GM18499 (cell line): Measurements from ENCODE around the gene STPG4.

Source experiments
- ATAC-seq: cut with Tn5 transposase; IDR thresholded peaks from one replicate; pipeline ENCODE4 v1.9.1; 2021; ENCODE audit warnings: moderate number of reproducible peaks; ENCODE audit not compliant: insufficient read depth, unreplicated experiment

The STPG4 gene

DNA sequence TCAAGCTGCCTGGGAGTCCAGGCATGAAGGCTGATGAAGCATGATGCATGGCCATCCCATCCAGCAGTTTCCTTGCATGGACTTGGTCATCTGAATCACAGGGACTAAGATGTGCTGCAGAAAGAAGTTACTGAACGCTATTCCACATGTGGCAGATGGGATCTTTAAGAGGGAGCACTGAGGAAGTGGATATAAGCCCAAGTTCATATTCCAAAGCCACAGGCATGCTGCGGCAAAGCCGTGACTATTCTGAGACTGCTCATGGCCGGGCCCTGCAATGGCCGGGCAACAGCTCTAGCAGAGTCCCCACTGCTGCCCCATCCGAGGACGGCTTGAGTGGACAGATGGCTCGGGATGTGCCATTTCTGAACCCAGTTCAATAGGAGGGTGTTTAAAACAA, 61.5 kb downstream of the STPG4 start:
- no peak for ATAC-seq

DNA sequence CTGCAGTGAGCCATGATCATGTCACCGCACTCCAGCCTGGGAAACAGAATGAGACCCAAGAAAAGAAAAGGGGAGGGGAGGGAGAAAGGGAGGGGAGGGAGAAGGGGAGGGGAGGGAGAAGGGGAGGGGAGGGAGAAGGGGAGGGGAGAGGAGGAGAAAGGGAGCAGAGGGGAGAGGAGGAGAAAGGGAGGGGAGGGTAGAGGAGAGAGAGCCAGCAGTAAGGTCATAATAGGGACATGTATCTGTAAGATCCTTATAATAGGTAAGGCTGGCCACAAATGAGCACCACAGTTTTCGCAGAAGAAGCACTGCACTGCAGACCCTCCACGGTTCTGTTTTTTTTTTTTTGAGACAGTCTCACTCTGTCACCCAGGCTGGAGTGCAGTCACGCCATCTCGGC, 62.6 kb downstream of the STPG4 start:
- ATAC-seq, result no peak

DNA sequence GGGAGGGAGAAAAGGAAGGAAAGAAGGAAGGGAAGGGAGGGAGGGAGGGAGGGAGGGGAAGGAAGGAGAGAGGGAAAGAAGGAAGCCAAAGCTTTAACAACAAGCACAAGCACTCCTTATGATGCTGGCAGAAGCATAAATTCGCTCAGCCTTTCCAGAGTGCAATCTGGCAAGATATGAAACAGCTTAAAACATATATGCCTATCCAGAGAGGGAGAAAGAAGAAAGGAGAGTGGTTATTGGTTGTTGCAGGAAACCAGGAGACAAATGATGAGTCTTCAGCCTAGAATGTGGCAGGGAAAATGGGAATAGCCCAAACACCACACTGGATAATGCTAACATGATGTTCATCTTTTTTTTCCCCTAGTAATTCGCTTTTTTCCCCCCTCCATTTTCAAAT, 64.0 kb downstream of the STPG4 start:
- no peak for ATAC-seq

DNA sequence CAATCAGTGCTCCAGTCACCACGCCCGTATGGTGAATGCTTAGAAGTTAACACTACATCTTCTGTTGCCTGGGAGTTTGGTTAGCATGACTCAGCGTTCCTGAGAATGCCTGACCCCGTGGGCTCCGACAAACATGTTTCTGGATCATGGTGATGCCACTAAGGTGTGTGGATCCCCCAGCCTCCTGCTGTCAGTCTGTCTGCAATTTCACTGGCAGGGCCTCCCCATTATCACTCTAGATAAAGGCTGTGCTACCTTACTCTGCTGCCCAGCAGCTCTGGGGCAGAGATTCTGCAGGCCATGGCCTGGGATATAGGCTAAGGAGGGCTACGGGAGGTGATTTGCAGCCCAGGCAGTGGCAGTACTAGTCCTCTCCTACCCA, 66.0 kb downstream of the STPG4 start:
- no peak for ATAC-seq

DNA sequence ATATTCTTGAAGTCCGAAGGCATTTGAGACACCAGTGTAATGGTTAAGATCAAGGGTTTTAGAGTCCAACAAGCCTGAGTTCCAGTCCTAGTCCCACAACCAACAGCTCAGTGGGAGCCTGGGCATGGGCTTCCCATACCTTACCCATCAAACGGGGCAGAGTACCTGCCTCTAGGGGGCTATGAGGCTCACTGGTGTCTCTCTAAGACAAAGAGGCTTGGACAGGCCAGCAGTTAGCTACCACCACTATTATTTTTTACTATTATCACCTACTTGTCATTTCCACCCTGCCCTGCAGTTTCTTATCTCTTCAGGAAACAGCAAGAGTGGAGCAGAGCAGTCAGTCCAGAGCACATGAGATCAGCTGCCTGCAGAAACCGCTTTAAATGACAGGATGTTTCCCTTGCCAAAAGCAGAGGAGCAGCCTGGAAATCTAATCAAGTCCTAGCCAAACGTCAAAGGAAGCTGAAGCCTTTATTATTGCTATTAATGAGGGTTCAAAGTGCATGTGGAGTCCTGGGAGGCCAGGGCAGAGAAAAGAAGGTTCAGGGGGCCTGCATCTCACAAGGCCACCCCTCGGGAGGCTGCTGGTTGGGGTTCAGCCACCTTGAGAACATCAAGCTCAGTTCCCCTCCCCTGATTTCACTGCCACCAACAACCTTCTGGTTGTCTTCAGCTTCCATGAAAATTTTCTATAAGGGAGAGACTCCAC, 66.6 kb downstream of the STPG4 start:
- ATAC-seq, result no peak

DNA sequence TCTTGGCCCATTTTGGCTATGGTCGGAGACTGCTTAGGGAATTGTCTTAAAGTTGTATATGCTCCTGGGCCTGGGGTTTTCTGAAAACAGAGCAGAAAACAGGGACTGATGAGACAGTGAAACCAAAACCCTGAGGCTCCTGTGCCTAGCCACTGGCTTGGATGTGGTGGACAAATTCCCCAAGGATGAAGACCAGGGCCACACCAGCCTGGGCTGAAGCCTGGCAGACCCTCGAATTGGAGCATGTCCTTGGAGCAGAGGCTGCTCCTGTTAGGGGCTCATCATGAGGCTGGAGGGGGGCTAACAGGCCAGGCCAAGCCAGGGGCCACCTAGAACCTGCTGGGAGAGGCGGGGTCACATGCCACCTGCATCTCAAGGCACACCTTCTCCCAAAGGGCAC, 68.1 kb downstream of the STPG4 start:
- no peak for ATAC-seq

DNA sequence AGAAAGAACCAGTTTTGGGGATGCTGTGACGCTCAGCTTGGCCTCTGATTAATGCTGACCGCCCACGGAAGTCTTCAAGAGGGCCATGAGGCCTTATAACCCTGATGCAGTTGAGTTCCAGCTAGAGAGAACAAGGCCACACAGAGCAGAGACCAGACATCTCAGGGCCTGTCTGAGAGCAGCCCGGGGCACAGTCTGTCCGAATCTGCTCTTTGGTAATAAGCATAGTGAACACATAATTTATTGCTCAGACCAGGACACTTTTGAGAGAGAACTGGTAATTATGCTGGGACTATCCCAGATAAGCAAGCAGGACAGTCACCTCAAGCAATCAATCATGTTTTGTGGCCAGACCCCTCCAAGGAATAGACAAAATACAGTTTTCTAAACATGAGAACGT, 68.5 kb downstream of the STPG4 start:
- ATAC-seq, result no peak

DNA sequence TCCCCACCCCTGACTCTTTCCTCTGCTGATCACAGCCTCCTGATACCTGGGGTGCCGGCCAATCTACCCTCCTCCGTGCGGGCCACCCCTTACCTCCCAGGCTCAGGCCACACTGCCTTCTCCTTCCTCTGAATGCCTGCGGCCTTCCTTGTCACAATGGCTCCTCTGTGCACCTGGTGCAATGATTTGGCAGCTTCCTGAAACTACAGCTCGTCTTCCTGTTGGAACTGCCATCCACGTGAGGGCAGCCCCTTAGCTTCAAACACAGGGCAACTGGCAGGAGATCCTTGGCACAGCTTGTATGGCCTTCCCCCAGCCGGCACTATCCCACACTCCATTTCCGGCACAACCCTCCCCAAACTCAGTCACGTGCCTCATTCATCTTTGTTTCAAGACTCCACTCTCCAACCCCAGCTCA, 69.0 kb downstream of the STPG4 start:
- ATAC-seq, result no peak

DNA sequence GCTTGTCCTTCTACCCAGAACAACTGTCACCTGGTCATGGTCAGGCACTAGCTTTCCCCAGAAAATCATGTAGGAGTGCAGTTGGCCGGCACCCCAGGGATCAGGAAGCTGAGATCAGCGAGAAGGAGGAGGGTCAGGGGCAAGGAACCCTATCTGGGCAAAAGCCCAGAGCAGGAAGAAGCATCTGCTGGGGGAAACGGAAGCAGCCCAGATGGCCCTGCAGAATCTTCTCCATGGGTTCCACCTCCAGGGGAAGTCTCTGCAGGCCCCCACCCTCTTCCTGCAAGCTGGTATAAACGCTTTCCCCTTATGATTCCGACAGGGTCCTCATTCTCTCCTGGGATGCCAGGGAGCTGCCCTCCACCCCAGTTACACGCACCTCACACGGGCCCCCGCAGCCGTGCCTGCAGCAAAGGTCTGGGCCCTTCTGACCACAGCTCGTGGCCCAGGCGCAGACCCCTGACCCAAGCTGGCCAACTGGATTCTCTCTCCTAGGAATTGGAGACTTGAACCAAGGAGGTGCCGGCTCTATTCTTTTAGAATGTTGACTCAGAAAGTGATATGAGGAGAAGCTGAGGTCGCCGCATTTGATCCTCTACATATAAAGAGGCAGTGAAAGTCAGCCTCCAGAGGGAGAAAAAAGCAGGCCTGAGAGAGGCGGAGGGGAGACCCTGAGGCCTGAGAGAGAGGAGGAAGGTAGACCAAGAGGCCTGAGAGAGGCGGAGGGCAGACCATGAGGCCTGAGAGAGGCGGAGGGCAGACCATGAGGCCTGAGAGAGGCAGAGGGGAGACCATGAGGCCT, 71.0 kb downstream of the STPG4 start:
- no peak for ATAC-seq

DNA sequence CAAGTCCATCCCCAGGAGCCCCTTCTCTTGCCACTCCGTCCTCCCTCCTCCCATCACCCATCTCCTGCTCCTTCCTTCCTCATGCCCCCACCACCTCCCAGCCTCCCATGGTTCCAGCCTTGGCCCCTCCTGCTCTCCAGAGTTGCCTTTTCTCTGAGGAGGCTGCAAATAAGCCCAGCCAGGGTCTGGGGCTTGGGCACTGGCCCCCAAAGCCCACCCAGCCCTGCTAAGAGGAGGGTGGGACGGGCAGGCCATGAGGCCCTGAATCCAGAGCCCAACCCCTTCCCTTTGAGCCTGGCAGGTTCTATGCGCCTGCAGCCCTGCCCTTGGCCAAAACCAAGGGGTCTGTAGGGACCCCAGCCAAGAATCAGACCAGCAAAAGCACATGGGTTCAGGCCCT, 71.6 kb downstream of the STPG4 start:
- ATAC-seq, result no peak

DNA sequence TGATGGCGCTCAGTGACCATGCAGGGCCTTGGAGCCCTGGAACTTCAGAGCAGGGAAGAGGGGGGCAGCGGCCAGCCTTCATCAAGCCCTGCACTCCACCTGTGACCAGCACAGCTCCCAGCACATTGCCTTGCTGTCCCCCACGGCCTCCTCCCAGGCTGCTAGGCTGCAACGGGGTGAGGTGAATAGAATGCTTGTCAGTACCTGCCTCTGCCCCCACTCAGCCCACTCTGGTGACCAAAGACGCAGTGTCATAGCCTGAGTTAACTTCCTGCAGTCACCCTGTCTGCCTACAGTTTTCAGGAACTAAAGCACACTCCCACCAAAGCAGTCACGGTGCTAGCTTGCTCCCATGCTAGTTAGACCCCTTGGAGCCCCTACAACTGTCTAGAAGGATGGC, 72.1 kb downstream of the STPG4 start:
- no peak for ATAC-seq

DNA sequence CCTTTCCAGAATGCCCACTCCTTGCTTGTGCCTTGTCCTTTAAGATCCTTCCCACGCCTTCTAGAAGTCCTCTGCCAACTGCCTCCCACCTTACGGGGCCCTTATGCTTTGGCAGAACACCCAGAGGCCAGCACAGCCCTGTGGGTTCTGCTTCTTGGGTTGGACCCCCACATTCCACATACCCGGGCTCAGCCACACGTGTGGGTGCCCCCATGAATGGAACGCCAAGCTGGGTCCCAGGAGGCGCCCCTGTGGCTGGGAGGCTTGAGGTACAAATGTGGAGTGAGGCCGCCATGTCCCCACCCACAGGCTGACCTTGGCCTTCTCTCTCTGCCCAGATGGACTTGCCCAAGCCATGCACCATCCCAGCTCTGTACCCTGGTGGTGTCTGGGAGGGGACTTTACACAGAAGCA, 74.2 kb downstream of the STPG4 start:
- ATAC-seq, result no peak

DNA sequence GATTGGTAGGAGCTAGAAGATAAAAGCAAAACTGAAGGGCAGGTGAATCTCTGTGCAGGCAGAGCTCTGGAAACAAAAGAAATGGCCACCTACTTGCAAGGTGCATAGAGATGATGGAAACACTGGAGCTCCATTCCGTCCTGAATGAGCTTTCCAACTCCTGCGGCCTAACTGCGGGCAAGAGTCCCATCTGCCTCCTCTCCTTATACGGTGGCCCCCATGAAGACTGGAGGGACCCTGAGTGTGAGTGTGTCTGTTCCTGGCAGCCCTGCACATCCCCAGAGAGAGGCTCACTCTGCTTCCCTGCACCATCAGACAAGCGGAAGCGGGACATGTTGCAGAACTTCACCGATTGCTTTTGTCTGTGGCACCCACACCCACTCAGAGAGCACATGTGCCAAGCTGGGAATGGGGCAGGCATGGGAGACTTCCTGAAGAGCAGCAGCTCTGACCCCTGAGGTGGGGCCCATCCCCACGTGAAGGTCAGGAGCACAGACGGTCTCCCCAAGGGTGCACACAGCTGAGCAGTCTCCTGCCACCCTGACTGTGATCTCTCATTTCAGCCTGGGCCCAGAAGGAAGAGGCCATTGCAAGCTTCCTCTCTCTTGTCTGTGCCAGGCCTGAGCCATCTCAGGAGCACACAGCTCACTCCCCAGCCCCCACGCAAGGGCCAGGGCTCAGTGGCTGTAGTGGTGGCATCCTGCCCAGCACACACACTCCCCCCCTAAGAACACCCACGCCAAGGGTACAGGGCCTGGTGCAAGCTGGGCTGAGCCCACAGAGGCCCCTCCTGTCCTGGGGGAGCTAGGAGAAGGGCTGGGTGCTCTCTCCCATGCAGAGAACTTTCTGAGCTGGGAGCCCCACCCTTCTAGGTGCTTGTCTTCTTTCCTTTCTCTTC, 75.3 kb downstream of the STPG4 start:
- ATAC-seq, result no peak

DNA sequence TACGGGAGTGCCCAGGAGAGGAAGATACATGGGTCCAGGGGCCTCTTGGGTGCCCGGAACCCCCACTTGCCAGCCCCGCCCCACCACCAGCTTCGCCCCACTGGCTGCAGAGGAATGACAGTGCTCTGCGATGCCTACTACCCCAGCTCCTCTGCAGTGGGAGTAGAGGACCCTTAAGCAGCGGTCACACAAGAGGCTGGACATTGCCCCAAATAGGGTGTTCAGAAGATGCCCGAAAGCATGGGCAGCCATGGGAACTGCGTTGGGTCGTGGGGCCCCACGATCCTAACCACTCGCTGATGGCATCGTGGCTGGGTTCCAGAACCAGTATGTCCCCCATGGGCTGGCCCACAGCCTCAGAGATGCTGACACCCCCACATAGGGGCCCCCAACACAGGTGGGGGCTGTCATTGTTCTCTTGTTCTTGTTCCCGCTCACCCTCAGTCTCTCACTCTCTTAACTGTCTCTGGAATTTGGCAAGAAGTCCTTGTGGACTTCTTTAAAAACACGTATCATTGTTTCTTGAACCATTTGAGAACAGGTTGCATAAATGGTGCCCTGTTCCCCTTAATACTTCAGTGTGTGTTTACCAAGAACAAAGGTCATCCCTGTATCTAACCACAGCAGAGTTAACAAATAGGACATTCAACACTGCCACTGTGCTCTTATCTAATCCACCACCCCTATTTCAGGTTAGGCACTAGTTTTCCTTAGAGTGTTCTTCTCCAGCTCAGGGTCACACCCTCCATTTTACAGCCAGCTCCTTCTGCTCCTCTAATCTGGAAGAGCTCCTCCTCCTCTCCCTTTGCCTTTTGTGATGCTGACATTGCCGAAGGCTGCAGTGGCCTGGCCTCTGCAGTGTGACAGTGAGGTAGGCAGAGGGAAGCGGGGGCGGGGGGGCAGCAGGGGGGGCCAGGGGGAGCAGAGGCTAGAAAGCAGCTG, 76.3 kb downstream of the STPG4 start:
- ATAC-seq, result no peak

DNA sequence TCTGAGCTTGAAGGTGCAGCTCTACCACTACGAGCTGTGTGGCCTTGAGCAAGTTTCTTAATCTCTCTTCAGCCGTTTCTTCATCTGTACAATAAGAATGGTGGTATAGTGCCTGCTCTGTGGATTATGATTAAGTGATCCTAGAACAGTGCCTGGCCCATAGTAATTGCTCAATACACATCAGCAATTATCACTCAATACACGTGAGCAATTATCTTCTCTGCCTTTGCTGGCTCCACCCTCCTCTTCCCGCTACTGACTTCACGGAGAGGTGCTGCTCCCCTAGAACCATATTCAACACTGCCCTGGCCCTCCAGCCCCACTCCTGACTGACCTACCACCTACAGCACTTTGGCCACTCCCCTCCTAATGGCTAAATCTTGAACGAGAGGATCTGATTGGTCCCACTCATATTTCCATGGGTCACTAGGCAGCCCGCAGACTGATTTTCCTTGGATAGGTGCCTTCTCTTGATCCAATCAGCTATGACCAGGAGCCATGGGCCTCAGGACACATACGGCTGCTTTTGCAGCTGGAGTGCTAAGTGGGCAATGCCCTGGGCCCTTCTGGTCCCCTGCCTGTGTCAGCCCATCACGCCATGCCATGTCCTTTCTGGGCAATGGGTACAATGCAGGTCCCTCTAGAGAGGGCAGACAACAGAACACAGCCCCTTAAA, 77.5 kb downstream of the STPG4 start:
- ATAC-seq, result no peak

DNA sequence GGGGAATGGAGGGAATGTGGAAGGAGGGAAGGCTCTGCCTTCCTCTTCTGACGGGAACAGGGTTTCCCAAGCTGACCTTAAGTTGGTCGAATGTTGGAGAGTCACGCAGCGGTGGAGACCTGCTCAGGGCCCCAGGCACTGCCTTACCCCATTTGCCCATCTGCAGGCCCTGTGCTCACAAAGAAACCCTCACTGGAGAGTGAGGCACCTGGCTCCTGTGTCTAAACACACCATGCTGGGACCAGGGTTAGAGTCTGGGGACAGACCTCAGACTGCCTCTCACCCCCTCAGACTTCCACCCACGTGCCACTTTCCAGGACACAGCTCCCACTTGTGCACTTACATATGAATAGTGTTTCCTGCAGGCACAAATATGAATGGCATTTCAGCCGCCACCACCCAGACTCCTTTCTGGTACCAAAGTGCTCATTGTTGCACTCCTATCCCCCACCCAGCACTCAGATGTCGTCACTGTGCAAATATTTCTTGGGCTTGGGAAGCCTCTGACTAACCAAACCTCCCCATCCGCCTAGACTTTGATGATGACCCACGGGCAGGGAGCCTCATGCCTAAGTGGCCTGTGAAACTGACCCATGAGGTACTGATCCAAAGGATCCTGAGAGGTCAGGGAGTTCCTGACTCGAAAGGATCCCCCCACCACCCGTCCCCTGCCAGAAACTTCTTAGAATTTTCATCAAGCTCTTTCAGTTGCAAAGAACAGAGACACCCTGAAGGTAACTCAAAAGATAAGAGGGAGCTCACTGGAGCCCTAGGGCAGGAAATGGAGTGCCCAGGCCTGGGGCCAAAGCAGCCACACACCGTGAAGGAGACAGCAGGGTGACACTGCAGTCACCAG, 78.3 kb downstream of the STPG4 start:
- no peak for ATAC-seq

DNA sequence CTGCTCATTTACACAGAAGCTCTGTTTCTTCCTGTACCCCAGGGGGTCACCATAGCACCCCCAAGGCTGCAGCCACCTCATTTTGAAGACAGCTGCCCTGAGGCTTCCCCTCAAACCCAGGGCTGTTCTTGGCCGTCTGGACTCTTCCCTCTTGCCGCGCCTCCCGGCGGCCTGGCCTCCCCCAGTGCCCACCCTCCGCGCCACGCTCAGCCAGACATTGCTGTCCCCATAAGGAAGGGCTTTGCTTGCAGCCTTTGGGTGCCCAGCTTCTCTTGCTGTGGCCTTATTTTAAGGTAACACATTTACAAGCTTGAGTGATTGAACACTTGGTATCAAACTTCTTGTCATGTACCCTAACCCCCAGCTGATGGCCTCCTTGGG, 79.0 kb downstream of the STPG4 start:
- ATAC-seq, result no peak

DNA sequence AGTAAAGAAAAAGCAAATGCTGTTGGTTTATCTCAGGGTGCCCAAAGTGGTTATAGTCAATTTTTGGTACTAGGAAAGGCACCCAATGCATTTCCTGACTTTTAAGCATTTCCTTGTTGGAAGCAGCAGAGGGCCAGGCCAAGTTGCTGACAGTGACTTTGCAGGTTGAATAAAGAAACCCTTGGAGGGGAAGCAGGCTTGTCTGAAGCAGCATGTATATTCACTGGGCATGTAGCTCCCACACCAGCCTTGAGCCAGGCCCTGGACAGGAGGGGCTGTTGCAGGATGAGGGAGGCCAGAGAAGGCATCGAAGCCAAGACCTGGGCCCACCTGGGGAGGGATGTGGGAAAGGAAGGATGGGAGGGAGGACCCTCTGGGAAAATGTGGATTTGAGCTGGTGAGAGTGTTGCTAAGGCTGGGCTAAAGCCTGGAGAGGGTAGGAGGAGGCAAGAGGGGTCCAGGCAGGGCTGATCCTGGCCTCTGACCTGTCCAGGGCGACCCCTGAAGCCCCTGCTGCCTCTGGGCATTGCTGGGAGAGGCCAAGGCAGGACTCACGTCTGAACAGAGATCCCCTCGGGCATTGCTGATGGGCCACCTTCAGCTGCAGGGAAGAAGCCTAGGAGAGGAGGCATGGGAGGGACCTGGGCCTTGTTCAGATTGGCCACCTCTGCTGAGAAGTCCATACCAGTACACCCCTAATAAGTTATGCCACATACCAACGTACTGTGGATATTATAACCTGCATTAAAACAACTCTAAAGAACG, 79.6 kb downstream of the STPG4 start:
- no peak for ATAC-seq
